ENCODE measurements around the gene FAM222B. TPM values are rescaled to one million over a fixed set of nuclear protein-coding genes. Genes with fewer than 3 reads are reported as not detected.

FAM222B gene
- total and polyA plus RNA-seq, 9 of the 15 experiments (the other 6 are each of a cell fraction or from before 2014, with no cell fraction given) = 4.0 to 34.6 (median 7.5) TPM

DNA sequence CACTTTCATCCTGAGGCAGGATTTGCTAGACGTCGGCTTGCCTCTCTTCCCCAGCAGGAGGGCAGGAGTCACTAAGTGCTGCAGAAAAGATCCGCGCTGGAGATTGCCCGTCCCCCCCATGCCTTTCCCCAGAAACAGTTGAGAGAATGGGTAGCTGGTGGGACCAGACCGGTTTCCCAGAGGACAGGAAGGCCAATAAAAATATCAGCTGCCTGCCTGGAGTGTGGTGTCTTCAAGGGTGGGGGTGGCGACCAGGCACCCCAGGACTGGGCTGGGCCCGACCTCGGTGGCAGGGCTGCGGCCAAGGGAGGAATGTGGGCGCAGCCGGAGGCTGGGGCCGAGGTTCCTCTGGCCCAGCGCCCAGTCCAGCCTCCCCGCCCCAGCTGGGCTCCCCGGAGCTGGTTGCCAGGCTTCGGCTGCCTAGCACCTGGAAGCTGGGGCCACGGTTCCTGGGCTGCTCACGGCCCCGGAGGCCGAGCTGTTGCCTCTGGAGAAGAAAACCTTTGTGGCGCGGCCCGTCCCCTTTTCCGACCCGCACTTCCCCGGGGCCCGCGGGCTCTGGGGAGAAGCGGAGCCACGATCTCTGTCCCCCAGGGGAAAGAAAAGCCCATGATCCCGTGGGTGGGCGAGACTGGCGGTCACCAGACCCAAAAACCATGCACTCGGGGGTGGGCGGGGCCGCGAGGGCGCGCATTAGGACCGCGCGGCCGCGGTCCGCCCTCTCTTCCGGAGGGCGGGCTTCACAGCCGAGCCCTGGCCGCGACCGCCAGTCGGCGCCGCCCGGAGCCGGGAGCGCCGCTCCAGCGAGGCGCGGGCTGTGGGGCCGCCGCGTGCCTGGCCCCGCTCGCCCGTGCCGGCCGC, 99.1 kb downstream of the FAM222B start, which contains the start of gene TRAF4 (continued):
- TF ChIP-seq RBFOX2 (IDR thresholded peaks at IDR 0.05; ENCODE audit: low read depth, low read length) (peak; percentile 91), XRCC5 (IDR thresholded peaks at IDR 0.05; ENCODE audit: low read depth, low read length) (peak; percentile 47; the same call in 1 of the 2 replicates), ZNF717 (CRISPR knock-in tag; IDR thresholded peaks at IDR 0.05) (peak; percentile 30; the same call in 1 of the 2 replicates), ZNF263 (CRISPR knock-in tag; IDR thresholded peaks at IDR 0.05; ENCODE audit: borderline replicate concordance) (0 out of 2 replicates have a peak, but pooled peaks have one; percentile 42), ZBTB7A (IDR thresholded peaks at IDR 0.05; ENCODE audit: borderline replicate concordance, control insufficient read depth, low read depth, low read length) (peak; percentile 82; the same call in 1 of the 2 replicates), HDAC1 (IDR thresholded peaks at IDR 0.05) (peak in 1 of 2 experiments; percentile 83; a peak in 2 of 4 replicates), DEAF1 (CRISPR knock-in tag; IDR thresholded peaks at IDR 0.05) (no peak), MECOM (CRISPR knock-in tag; IDR thresholded peaks at IDR 0.05) (peak; percentile 59), SMARCE1 (IDR thresholded peaks at IDR 0.05) (peak; percentile 73), MAZ (CRISPR knock-in tag; conservative IDR thresholded peaks at IDR 0.05 in 1 of 2, IDR thresholded peaks at IDR 0.05 in 1 of 2) (peak in 1 of 2 experiments; percentile 83; a peak in 2 of 4 replicates)
- TF ChIP-seq, protein P1, sequence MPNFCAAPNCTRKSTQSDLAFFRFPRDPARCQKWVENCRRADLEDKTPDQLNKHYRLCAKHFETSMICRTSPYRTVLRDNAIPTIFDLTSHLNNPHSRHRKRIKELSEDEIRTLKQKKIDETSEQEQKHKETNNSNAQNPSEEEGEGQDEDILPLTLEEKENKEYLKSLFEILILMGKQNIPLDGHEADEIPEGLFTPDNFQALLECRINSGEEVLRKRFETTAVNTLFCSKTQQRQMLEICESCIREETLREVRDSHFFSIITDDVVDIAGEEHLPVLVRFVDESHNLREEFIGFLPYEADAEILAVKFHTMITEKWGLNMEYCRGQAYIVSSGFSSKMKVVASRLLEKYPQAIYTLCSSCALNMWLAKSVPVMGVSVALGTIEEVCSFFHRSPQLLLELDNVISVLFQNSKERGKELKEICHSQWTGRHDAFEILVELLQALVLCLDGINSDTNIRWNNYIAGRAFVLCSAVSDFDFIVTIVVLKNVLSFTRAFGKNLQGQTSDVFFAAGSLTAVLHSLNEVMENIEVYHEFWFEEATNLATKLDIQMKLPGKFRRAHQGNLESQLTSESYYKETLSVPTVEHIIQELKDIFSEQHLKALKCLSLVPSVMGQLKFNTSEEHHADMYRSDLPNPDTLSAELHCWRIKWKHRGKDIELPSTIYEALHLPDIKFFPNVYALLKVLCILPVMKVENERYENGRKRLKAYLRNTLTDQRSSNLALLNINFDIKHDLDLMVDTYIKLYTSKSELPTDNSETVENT (CRISPR knock-in tag; IDR thresholded peaks at IDR 0.05) = peak; percentile 96
- TF ChIP-seq, protein P2, sequence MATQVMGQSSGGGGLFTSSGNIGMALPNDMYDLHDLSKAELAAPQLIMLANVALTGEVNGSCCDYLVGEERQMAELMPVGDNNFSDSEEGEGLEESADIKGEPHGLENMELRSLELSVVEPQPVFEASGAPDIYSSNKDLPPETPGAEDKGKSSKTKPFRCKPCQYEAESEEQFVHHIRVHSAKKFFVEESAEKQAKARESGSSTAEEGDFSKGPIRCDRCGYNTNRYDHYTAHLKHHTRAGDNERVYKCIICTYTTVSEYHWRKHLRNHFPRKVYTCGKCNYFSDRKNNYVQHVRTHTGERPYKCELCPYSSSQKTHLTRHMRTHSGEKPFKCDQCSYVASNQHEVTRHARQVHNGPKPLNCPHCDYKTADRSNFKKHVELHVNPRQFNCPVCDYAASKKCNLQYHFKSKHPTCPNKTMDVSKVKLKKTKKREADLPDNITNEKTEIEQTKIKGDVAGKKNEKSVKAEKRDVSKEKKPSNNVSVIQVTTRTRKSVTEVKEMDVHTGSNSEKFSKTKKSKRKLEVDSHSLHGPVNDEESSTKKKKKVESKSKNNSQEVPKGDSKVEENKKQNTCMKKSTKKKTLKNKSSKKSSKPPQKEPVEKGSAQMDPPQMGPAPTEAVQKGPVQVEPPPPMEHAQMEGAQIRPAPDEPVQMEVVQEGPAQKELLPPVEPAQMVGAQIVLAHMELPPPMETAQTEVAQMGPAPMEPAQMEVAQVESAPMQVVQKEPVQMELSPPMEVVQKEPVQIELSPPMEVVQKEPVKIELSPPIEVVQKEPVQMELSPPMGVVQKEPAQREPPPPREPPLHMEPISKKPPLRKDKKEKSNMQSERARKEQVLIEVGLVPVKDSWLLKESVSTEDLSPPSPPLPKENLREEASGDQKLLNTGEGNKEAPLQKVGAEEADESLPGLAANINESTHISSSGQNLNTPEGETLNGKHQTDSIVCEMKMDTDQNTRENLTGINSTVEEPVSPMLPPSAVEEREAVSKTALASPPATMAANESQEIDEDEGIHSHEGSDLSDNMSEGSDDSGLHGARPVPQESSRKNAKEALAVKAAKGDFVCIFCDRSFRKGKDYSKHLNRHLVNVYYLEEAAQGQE (IDR thresholded peaks at IDR 0.05; ENCODE audit: borderline replicate concordance) = peak; percentile 93
- TF ChIP-seq, protein P2 (CRISPR knock-in tag; IDR thresholded peaks at IDR 0.05; ENCODE audit: low read depth) = peak; percentile 62; the same call in 1 of the 2 replicates

Measured in K562 (cell line).